HEK293T (cell line): Measurements from ENCODE around the gene KCND2.
"Not testable (repeated sequence)": the region's sequence is repeated elsewhere in the genome, so short reads cannot be mapped to it uniquely, and the experiment has no call there.

Experiments used
- CTCF ChIA-PET: fragments of 350-600 bp; formaldehyde crosslinking; extraction: SDS; loops from one replicate; lab custom pipeline; 2021; ENCODE audit warnings: antibody characterized with exemption, inconsistent platforms; lab: Yijun Ruan, JAX
- POLR2A ChIA-PET: fragments of 350-600 bp; formaldehyde crosslinking; extraction: SDS; loops from one replicate; lab custom pipeline; 2020; ENCODE audit warnings: antibody characterized with exemption, inconsistent platforms; lab: Yijun Ruan, JAX
- DNase-seq: peaks from one replicate; pipeline ENCODE4 v3.0.0; 2012; ENCODE audit warnings: mixed read lengths; ENCODE audit errors: extremely low spot score
- ARNT ChIP-seq: fragments of 450-650 bp; IDR thresholded peaks from 2 replicates; pipeline ENCODE4 v1.6.1; 2017; ENCODE audit warnings: mild to moderate bottlenecking
- BHLHE40 ChIP-seq: fragments of 450-650 bp; IDR thresholded peaks from 2 replicates; pipeline ENCODE4 v1.6.1; 2016; ENCODE audit warnings: mild to moderate bottlenecking, moderate library complexity, borderline replicate concordance
- CTBP1 ChIP-seq: fragments of 450-650 bp; IDR thresholded peaks from 2 replicates; pipeline ENCODE4 v1.6.1; 2016; ENCODE audit warnings: borderline replicate concordance
- ELF4 ChIP-seq: fragments of 450-650 bp; IDR thresholded peaks from 2 replicates; pipeline ENCODE4 v1.6.1; 2017; ENCODE audit warnings: antibody characterized with exemption
- FOXA1 ChIP-seq: fragments of 450-650 bp; IDR thresholded peaks from 2 replicates; pipeline ENCODE4 v1.6.1; 2016; ENCODE audit warnings: mild to moderate bottlenecking
- FOXK2 ChIP-seq: fragments of 450-650 bp; IDR thresholded peaks from 2 replicates; pipeline ENCODE4 v1.6.1; 2016; ENCODE audit warnings: mild to moderate bottlenecking
- FOXM1 ChIP-seq: fragments of 450-650 bp; IDR thresholded peaks from 2 replicates; pipeline ENCODE4 v1.6.1; 2017; ENCODE audit warnings: mild to moderate bottlenecking, borderline replicate concordance
- HDGF ChIP-seq: fragments of 450-650 bp; IDR thresholded peaks from 2 replicates; pipeline ENCODE4 v1.6.1; 2017; ENCODE audit warnings: antibody characterized with exemption, borderline replicate concordance
- L3MBTL2 ChIP-seq: fragments of 450-650 bp; conservative IDR thresholded peaks from 2 replicates; pipeline ENCODE4 v1.6.1; 2016; ENCODE audit warnings: mild to moderate bottlenecking
- LEF1 ChIP-seq: fragments of 450-650 bp; IDR thresholded peaks from 2 replicates; pipeline ENCODE4 v1.6.1; 2017; ENCODE audit warnings: mild to moderate bottlenecking, borderline replicate concordance
- NFRKB ChIP-seq: fragments of 450-650 bp; IDR thresholded peaks from 2 replicates; pipeline ENCODE4 v1.6.1; 2016; ENCODE audit warnings: mild to moderate bottlenecking, moderate library complexity
- PKNOX1 ChIP-seq: fragments of 450-650 bp; IDR thresholded peaks from 2 replicates; pipeline ENCODE4 v1.6.1; 2016
- SP1 ChIP-seq: fragments of 450-650 bp; IDR thresholded peaks from 2 replicates; pipeline ENCODE4 v1.6.1; 2017
- SUZ12 ChIP-seq: fragments of 450-650 bp; IDR thresholded peaks from 2 replicates; pipeline ENCODE4 v1.6.1; 2016; ENCODE audit warnings: mild to moderate bottlenecking
- TARDBP ChIP-seq: fragments of 450-650 bp; IDR thresholded peaks from 2 replicates; pipeline ENCODE4 v1.6.1; 2016
- ZNF384 ChIP-seq: fragments of 450-650 bp; IDR thresholded peaks from 2 replicates; pipeline ENCODE4 v1.6.1; 2016

The KCND2 gene

GRCh38 chr7:120680985-120681384 is 408.0 kb downstream of the KCND2 start:
- TF ChIP-seq FOXK2 (no peak), ZNF384 (no peak), ARNT (no peak), TARDBP (no peak), SUZ12 (no peak), FOXA1 (no peak), BHLHE40 (no peak), FOXM1 (no peak)
- no peak for DNase-seq
- ChIA-PET POLR2A (no interaction called here), CTCF (no interaction called here)

- ChIA-PET CTCF (no interaction called here), POLR2A (no interaction called here)
- no peak for DNase-seq
- no peak for TF ChIP-seq FOXK2
- no peak for TF ChIP-seq L3MBTL2
- no peak for TF ChIP-seq FOXM1
- no peak for TF ChIP-seq TARDBP
- TF ChIP-seq ARNT, result no peak
- no peak for TF ChIP-seq SP1
- TF ChIP-seq ELF4, result no peak
- TF ChIP-seq CTBP1, result no peak
- no peak for TF ChIP-seq BHLHE40
- TF ChIP-seq NFRKB, result no peak
- TF ChIP-seq LEF1, result no peak
- TF ChIP-seq HDGF, result no peak
- no peak for TF ChIP-seq ZNF384
- TF ChIP-seq PKNOX1, result no peak
Observed at GRCh38 chr7:120684463-120684862, 411.5 kb downstream of the KCND2 start.

- DNase-seq, result no peak
- POLR2A ChIA-PET, result no interaction called here
- TF ChIP-seq L3MBTL2 (no peak), BHLHE40 (no peak), ZNF384 (no peak), HDGF (no peak), ARNT (no peak), PKNOX1 (no peak), FOXA1 (no peak), FOXM1 (no peak), FOXK2 (no peak), LEF1 (no peak), TARDBP (no peak), SUZ12 (no peak), CTBP1 (no peak), ELF4 (no peak)
- CTCF ChIA-PET, result no interaction called here
Observed at GRCh38 chr7:120691915-120692314, 418.9 kb downstream of the KCND2 start.

GRCh38 chr7:120695848-120696247 is 422.9 kb downstream of the KCND2 start:
- DNase-seq, result no peak

GRCh38 chr7:120700796-120701195 is 427.8 kb downstream of the KCND2 start:
- ChIA-PET CTCF (interaction anchor here (0.7 kb wide), 1 partner anchor 353 kb away, joined by 3 read pairs; no protein-coding TSS in a partner anchor), POLR2A (no interaction called here)
- no peak for DNase-seq
- TF ChIP-seq FOXM1 (no peak), ZNF384 (no peak), FOXA1 (no peak)

More at GRCh38 chr7:120695848-120696247, 422.9 kb downstream of the KCND2 start:
- CTCF ChIA-PET, result no interaction called here
- TF ChIP-seq HDGF, result no peak
- no peak for TF ChIP-seq FOXM1
- TF ChIP-seq ARNT, result no peak
- TF ChIP-seq PKNOX1, result no peak
- TF ChIP-seq NFRKB, result no peak
- no peak for TF ChIP-seq BHLHE40
- TF ChIP-seq LEF1, result no peak
- TF ChIP-seq CTBP1, result no peak
- TF ChIP-seq L3MBTL2, result no peak
- no peak for TF ChIP-seq ELF4
- no peak for TF ChIP-seq ZNF384
- POLR2A ChIA-PET, result no interaction called here

GRCh38 chr7:120702408-120702807 is 429.4 kb downstream of the KCND2 start:
- CTCF ChIA-PET, POLR2A ChIA-PET, DNase-seq: not testable (repeated sequence)

- CTCF ChIA-PET, result no interaction called here
Observed at GRCh38 chr7:120703585-120704240, 430.7 kb downstream of the KCND2 start.

More at GRCh38 chr7:120703585-120704240, 430.7 kb downstream of the KCND2 start:
- no peak for TF ChIP-seq LEF1
- TF ChIP-seq HDGF, result no peak
- no peak for TF ChIP-seq SP1
- no peak for TF ChIP-seq PKNOX1
- TF ChIP-seq FOXM1, result no peak
- no peak for TF ChIP-seq BHLHE40
- no peak for TF ChIP-seq TARDBP
- no peak for TF ChIP-seq CTBP1
- DNase-seq, result no peak
- POLR2A ChIA-PET, result no interaction called here
